OCI-M1 (cell line): ENCODE measurements around the gene PRDX5.

Source experiments
- DNase-seq: peaks from one replicate; lab custom pipeline; 2025; lab: John Stamatoyannopoulos, UW

The PRDX5 gene

DNA sequence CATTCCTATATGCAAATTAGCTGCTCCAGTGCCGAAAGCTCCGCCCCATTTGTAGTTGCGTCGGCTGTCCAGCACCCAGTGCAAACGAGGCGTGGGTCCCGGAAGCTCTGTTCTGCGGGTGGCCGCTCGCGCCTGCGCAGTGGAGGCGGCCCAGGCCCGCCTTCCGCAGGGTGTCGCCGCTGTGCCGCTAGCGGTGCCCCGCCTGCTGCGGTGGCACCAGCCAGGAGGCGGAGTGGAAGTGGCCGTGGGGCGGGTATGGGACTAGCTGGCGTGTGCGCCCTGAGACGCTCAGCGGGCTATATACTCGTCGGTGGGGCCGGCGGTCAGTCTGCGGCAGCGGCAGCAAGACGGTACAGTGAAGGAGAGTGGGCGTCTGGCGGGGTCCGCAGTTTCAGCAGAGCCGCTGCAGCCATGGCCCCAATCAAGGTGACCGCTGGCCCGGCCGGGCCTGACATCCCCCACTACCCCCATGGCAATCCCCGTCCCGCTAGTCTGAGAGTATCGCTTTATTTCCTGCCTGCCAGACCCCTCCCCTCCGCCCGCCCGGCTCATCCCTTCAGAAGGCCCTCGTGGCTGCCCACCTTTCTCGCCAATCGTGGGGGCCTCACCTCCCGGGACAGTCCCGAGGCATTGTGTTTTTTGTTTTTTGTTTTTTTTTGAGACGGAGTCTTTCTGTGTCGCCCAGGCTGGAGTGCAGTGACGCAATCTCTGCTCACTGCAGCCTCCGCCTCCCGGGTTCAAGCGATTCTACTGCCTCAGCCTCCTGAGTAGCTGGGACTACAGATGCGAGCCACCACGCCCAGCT lies at the start of gene PRDX5:
Gene PRDX5, plus strand, starts transcription at position 161 of the 805 bp plus-strand sequence. Its CDS starts 95 bp downstream, at position 256.
- DNase-seq, result peak; percentile 98

DNA sequence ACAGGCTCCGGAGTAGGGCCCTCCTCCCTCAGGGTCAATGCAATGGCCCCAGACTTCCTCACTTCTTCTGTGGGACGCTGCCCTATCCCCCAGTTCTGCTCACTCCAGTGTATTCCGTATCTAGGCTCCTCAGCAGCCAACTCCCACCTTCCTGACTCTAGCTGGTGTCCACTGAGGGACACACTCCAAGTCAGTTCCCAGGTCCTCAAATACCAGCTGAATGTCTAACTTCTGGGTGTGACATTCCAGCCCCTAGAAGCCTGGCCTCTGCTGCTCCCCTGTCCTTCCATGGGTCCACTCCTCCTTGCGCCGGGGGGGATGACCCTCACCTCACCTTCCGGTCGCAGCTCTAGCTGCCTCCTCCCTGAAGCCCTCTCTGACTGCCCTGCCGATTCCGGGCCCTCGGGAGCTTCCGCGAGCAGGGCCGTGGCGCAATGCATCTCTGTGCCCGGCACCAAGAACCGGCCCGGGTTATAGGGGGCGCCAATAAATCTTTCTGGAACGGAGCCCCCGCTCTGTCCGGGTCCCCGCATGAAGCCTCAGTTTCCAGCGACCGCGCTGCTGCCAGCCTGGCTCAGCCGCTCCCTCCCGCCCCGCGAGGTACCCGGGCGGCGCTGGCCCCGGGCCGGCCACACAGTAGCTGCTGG lies 48.9 kb upstream of the PRDX5 start:
- peak; percentile 81 for DNase-seq

DNA sequence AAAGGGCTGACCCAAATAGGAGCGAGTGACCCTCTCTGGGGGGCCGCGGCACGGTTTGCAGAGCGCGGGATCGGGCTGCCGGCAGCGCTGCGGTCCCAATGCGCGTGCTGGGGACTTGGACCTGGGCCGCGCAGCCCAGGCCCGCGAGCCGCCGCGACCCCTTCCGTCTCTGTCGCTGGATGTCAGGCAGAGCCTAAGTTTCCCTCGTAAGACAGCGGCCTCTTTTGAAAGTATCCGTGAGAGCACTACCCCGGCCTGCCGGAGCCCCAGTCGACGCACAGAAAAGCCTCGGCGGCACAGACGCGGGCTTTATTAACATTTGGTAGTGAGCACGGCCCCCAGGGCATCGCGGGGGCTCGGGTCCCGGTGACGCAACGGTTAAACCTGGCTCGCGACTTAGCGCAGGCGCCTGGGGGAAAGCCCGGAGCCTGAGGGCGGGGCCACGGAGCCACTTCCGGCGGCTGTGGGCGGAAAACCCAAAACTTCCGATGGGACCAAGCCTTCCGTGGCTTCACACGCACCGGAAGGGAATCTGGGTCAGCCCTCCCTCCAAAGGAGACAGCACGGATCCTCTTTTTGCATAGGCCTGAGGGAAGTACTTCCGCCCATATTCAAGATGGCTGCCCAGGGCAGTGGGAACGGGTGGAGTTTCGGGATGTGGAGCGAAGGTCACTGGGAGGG lies 48.2 kb upstream of the PRDX5 start:
- DNase-seq, result peak; percentile 99

DNA sequence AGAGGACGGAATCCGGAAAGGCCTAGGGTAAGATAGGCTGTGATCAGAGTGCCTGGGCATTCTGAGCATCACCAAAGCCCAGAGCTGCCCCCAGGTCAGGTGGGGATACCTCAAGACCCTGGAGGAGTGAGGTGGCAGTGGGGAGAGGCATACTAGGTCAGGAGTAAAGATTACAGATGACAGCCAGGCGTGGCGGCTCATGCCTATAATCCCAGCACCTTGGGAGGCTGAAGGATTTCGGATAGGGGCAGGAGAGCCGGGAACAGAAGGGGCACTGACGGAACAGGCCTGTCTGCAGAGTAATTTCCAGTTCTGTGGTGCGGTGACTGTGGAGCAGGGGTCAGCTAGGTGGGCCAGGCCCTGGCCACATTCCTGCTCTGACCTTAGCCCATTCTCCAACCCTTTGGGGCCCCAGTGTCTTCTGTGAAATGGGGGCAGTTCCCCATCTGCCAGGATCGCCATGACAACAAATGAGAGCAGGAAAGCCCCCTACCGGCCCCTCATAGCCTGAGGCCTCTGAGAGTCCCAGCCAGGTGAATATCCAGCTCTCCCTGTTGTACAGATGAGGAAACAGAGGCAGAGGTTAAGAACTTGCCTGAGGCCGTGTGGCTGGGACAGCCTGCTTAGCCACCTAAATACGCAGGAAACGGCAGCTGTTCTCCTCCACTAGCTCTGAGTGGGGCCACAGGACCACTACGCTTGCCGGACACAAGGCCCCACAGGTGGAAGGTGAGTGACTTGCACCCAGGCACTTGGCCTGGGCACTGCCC lies 42.7 kb upstream of the PRDX5 start:
- DNase-seq, result no peak

DNA sequence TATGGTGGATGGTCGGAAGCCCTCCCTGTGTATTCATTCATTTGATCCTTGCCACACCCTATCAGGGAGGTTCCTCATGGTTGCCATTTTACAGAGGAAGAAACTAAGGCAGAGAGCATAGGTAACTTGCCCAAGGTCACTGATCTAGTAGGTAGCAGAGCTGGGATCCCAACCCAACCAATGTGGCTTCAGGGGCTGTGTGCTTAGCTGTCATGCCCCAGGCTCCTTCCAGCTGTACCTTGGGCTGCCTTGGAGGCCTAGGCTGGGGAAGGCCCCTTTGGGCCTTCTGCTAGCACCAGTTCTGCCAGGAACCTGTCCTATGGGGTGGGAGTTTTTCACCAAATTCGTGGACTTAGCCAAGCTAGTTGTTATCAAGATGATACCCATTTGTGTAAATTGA lies 42.1 kb upstream of the PRDX5 start:
- DNase-seq, result no peak

DNA sequence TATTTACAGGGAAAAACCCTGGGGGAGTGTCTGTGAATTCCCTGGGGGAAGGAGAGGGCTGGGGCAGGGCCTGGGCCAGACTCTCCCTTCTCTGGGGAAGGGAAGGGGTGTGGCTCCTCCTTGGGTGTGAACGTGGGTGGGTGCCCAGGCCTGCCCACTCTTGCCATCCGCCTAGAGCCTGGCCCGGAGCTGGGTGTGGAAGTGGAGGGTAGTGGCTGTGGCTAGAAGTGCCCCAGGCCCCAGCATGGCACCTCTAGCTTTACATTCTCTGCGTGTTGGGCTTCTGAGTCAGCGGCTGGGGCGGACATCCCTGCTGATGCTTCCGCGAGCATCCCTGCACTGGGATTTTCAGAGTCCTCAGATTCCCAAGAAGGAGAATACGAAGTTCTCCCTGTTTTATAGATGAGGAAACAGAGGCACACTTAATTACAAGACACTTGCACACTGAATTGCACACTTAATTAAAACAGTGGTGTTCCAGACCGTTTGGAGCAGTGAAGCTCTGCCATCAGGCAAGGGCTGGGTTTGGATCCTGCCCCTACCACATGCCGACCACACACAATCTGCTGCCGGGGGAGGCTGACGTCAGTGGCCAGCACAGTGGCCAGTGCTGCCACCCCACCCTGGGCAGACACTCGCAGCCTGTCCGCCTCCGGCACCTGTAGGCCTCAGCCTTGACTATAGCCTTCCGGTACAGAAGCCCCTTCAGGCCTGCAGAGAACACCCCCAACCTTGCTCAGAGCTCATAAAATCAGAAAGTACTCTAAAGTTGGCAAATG lies 41.1 kb upstream of the PRDX5 start:
- no peak for DNase-seq

DNA sequence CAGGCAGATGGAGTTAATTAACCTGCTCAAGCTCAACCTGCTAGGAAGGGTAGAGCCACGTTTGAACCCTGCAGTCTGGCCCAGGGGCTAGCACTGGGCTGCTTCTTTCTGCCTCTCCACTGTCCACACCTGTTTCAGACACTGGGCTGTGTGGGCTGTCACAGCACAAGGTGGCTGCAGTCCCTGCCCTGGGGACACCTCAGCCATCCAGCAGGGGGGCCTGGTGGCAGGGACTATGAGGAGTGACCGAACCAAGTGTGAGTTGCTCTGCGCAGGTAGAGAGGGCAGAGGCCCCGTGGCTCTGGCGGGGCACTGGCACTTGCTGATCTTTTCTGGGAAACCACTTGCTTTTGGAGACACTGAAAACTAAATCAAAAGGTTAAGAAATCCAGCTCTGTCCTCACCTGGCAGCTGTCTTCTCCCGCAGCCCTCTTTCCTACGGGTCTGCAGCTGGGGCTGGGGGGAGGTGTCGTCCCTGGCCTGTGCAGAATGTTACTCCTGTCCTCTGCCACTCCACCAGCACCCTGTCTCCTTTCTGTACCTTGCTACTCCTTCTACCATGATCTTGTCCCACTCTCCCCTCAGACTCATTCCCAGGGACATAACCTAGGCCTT lies 39.2 kb upstream of the PRDX5 start:
- DNase-seq, result no peak

DNA sequence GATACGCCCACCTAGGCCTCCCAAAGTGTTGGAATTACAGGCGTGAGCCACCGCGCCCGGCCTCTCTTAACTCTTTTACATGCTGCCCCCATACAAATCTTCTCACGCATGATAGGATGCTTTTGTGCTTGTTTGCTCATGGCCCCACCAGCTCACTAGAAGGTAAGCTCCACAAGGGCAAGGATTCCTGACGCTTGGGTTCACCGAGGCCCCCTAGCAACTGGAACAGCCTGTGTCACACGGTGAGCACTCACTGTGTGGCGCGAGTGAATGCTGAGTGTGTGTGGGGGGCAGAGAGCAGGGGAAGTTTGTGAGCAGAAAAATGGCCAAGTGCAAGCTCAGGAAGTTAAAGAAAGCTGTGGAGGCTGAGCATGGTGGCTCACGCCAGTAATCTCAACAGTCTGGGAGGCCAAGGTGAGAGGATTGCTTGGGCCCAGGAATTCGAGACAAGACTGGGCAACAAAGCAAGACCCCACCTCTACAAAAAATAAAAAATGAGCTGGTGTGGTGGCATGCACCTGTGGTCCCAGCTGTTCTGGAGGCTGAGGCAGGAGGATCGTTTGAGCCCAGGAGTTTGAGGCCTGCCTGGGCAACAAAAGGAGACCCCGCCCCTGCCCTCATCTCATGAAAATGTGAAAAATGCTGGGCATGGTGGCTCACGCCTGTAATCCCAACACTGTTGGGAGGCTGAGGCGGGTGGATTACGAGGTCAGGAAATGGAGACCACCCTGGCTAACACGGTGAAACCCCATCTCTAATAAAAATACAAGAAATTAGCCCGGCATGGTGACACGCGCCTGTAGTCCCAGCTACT lies 35.8 kb upstream of the PRDX5 start:
- no peak for DNase-seq

DNA sequence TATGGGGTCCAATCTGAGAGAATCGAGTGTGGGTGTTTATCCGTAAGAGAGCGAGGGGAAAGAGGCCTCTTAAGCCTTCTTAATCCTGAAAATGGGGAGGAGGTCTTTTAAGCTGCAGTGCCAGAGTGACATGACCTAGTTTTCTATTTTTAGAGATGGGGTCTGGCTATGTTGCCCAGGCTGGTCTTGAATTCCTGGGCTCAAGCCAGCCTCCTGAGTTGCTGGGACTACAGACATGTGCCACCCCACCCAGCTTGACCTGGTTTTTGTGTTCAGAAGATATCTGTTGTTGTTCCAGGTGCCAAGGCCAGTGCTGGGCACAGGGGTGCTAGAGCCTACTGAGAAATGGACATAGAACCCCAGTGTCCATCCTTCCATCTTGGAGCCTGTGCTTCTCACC lies 34.8 kb upstream of the PRDX5 start:
- no peak for DNase-seq

DNA sequence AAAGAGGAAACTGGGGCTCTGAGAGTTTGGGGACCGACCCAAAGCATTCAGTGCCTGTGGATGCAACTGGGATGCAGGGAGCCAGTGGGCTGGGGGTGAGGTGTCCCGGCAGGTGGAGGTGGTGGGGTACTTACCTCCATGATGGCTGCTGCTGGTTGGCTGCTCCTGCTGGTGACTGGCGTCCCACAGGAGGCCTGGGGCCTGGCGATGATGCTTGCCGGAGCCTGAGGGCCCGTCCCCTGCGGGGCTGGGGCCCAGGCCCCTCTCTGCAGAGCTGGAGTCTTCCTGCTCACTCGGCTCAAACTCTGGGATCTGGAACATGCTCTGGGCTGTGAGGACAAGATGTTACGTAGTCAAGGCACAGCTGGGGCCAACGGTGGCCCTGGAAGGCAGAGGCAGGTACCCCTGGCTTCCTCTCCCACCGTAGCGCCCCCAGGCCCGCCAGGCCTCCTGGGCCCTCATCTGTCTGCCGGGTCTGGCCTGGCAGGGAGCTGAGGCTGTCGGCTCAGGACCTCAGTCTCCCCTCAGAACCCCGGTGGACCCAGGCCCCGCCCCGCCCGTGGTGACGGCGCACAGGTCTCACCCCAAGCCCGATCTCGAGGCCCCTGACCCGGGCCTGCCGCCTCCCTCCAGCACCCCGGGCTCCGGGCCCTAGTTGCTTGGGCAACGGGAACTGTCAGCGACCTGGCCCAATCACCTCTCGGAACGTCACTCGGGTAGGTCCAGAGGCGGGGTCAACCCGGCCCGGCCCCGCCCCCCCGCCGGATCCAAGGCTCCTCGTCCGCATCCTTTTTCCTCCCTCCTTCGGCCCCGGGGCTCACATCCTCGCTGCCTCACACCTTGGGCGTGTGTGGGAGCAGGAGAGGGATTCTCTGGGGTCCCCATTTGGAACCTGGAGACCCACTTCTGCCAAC lies 33.6 kb upstream of the PRDX5 start, which contains the start of gene BAD:
Gene BAD, minus strand, starts transcription at position 618 of the 914 bp plus-strand sequence. Its CDS starts 297 bp downstream, at position 321.
- peak; percentile 97 for DNase-seq

DNA sequence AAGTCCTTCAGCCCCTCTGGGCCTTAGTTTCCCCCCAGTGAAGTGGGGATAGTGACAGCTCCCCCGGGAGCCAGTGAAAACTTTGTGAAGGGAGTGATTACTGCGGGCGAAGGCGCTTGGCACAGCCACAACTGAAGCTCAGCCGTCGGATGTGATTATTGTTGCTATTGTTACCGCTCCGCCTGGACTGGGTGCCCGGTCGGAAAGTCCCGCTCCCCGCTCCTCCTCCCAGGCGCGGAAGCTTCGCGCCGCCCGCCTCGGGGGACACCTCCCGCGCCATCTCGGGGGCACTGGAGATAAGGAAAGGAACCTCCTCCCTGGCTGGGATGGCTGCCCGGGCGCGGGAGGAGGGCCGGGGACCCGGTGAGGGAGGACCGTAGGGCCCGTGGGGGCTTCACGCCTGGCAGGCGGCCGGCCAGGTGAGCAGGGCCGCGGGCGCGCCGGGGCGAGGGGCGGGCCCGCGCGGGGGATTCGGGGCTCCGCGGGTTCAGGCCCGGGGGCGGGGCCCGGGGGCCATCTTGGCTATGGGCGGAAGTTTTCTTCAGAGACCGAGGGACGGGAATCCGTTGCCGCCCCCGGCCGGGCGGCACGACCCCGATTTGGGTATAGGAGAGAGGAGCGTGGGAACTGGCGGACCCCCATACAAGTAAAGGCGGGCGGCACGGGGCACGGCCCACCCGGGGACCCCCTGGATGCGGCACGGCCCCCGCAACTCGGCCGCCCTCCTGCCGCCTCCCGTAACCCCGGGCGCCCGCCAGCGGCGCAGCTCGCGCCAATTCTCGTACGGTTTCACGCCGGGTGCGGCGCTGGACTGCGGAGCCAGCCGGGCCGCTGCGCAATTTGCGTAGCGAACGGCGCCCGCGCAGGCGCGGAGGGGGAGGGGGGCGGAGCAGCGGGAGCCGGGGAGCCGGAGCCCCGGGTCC lies 32.7 kb upstream of the PRDX5 start, which contains the start of gene GPR137:
Gene GPR137, plus strand, starts transcription at position 887 of the 923 bp plus-strand sequence. CDS start 677 bp downstream, outside the sequence.
- peak; percentile 90 for DNase-seq

DNA sequence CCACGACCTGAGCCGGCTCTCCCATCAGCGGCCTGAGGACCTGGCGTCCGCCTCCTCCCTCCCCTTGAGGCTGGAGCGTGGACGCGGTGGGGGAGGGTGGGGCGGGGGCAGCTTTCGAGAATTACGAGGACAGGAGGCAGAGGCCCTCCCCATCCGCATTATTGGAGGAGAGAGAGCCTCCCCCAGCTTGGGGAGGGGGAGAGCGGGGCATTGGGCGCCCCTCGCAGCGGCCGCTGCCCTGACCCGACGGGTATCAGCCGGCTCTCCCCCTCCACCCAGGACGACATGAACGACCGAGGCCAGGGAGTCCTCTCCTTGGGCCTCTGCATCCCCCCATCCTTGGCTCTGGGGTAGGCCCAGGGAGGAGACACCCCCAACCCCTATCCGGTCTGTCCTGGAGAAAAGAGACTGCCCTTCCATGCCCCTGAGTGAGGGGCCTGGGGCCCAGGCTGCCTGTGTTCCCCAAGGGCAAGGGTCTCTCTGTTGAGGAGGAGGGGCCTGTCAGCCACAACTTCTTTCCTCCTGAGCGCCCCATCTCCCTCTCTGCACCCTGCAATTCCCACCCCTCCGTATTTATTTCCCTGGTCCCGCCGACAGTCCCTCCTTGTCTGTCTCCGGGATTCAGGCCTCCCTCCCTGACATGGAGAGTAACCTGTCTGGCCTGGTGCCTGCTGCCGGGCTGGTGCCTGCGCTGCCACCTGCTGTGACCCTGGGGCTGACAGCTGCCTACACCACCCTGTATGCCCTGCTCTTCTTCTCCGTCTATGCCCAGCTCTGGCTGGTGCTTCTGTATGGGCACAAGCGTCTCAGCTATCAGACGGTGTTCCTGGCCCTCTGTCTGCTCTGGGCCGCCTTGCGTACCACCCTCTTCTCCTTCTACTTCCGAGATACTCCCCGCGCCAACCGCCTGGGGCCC lies 31.8 kb upstream of the PRDX5 start:
- DNase-seq, result peak; percentile 13

DNA sequence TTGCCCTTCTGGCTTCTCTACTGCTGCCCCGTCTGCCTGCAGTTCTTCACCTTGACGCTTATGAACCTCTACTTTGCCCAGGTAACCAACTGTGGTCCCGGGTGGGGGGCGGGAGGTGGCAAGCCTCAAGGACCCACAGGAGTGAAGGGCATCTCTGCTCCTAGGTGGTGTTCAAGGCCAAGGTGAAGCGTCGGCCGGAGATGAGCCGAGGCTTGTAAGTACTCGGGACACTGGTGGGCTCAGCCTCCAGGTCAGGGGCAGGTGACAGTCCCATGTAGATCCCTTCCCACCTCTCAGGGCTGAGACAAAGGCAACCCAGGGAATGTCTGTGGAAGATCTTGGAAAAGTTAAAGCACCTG lies 31.1 kb upstream of the PRDX5 start:
- no peak for DNase-seq

DNA sequence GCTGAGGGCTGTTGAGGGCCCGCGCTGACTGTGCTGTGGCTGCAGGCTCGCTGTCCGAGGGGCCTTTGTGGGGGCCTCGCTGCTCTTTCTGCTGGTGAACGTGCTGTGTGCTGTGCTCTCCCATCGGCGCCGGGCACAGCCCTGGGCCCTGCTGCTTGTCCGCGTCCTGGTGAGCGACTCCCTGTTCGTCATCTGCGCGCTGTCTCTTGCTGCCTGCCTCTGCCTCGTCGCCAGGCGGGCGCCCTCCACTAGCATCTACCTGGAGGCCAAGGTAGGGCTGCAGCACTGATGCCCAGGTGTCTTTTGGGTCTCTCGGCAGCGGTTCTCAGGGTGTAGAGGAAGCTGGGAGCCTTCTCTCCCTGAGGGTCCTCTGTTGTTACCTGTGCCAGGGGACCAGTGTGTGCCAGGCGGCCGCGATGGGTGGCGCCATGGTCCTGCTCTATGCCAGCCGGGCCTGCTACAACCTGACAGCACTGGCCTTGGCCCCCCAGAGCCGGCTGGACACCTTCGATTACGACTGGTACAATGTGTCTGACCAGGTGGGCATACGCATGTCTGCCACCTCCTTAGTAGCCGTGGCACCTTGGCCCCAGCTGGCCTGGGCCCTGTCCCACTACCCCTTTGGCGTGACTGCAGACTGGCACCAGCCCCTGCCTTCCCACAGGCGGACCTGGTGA lies 30.1 kb upstream of the PRDX5 start:
- no peak for DNase-seq

DNA sequence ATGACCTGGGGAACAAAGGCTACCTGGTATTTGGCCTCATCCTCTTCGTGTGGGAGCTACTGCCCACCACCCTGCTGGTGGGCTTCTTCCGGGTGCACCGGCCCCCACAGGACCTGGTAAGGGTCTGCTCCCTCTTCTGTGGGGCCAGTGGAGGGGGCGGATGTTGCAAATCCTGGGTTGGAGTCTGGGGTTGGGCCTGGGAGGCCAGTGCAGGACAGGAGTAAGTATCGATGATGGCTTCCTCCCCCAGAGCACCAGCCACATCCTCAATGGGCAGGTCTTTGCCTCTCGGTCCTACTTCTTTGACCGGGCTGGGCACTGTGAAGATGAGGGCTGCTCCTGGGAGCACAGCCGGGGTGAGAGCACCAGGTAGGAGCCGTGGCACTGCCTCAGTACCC lies 29.6 kb upstream of the PRDX5 start:
- no peak for DNase-seq

DNA sequence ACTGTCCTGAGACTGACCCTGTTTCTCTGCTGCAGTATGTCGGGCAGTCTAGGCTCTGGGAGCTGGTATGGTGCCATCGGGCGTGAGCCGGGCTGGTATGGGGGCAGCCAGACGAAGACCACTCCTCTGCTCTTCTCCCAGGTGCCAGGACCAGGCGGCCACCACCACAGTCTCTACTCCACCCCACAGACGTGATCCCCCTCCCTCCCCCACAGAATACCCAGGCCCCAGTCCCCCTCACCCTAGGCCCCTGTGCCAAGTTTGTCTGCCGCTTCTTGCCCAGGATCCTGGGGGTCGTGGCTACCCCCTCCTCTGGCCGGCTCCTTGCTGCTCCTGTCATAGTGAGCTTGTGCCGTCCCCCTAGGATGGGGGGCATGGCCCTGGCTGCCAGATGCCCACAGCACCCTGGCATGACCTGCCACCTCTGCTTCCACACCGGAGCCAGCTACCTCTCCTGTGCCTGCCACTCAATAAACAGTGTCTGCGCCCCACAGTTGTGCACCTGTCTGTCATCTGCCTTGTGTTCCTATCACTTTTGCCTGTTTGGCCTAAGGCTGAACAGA lies 28.8 kb upstream of the PRDX5 start:
- no peak for DNase-seq
